HepG2 (cell line): ENCODE results near the gene ABCD4. TPM values are rescaled to one million over a fixed set of nuclear protein-coding genes. Genes with fewer than 3 reads are reported as not detected.

Experiments used
- ARNT2 ChIP-seq: sonication (generic); formaldehyde crosslinking; IDR thresholded peaks from 2 replicates; pipeline ENCODE4 v1.8.0; 2022; ENCODE audit warnings: mild to moderate bottlenecking, low read depth, missing genetic modification reagents, moderate library complexity
- ASH2L ChIP-seq: fragments of 300-600, 200-600 bp; sonication (generic); IDR thresholded peaks from 2 replicates; pipeline ENCODE4 v1.7.0; 2017; ENCODE audit warnings: low read depth, mild to moderate bottlenecking, moderate library complexity, mixed read lengths, low read length; ENCODE audit not compliant: insufficient read length
- BCL3 ChIP-seq: sonication (generic); formaldehyde crosslinking; IDR thresholded peaks from 2 replicates; pipeline ENCODE4 v1.5.1; 2020; ENCODE audit warnings: mild to moderate bottlenecking, missing genetic modification reagents, moderate library complexity
- ERF ChIP-seq: IDR thresholded peaks from 2 replicates; pipeline ENCODE4 v1.6.1; 2018; ENCODE audit warnings: missing biosample characterization, missing genetic modification reagents
- ISL2 ChIP-seq: sonication (generic); formaldehyde crosslinking; IDR thresholded peaks from 2 replicates; pipeline ENCODE4 v1.5.0; 2020; ENCODE audit warnings: missing genetic modification reagents
- KAT8 ChIP-seq: IDR thresholded peaks from 2 replicates; pipeline ENCODE4 v1.6.1; 2016; ENCODE audit warnings: missing genetic modification reagents, missing compliant biosample characterization
- MTF1 ChIP-seq: sonication (generic); formaldehyde crosslinking; IDR thresholded peaks from 2 replicates; pipeline ENCODE4 v1.5.0; 2020; ENCODE audit warnings: missing genetic modification reagents
- NR2F1 ChIP-seq, 2 experiments: fragments of 450-650 bp in 1 of 2; formaldehyde crosslinking in 1 of 2; IDR thresholded peaks; 2 replicates each; pipeline versions ENCODE4 v1.5.0 to v1.6.1; 2016 to 2020; ENCODE audit warnings: mild to moderate bottlenecking in 1 of 2, missing compliant biosample characterization in 1 of 2, missing genetic modification reagents in 1 of 2, moderate library complexity in 1 of 2
- NRL ChIP-seq: sonication (generic); formaldehyde crosslinking; IDR thresholded peaks from 2 replicates; pipeline ENCODE4 v1.5.0; 2020; ENCODE audit warnings: missing genetic modification reagents, mild to moderate bottlenecking, moderate library complexity, borderline replicate concordance
- REPIN1 ChIP-seq: sonication (generic); formaldehyde crosslinking; IDR thresholded peaks from 2 replicates; pipeline ENCODE4 v1.8.0; 2022; ENCODE audit warnings: missing genetic modification reagents, low read depth, mild to moderate bottlenecking, borderline replicate concordance
- SALL2 ChIP-seq: sonication (generic); formaldehyde crosslinking; IDR thresholded peaks from 2 replicates; pipeline ENCODE4 v1.8.1; 2023; ENCODE audit warnings: mild to moderate bottlenecking, missing genetic modification reagents, inconsistent platforms
- TRIM24 ChIP-seq: sonication (generic); formaldehyde crosslinking; IDR thresholded peaks from 2 replicates; pipeline ENCODE4 v1.8.0; 2022; ENCODE audit warnings: mild to moderate bottlenecking, missing genetic modification reagents
- ZBTB7A ChIP-seq: sonication (generic); formaldehyde crosslinking; IDR thresholded peaks from 2 replicates; pipeline ENCODE4 v1.8.0; 2022; ENCODE audit warnings: mild to moderate bottlenecking, missing genetic modification reagents
- ZNF101 ChIP-seq: sonication (generic); formaldehyde crosslinking; IDR thresholded peaks from 2 replicates; pipeline ENCODE4 v1.4.0; 2020; ENCODE audit warnings: mild to moderate bottlenecking, low read depth, missing genetic modification reagents, borderline replicate concordance
- ZNF121 ChIP-seq: sonication (generic); formaldehyde crosslinking; IDR thresholded peaks from 2 replicates; pipeline ENCODE4 v1.5.0; 2020; ENCODE audit warnings: mild to moderate bottlenecking, missing genetic modification reagents
- ZNF317 ChIP-seq: sonication (generic); formaldehyde crosslinking; IDR thresholded peaks from 2 replicates; pipeline ENCODE4 v1.5.0; 2020; ENCODE audit warnings: mild to moderate bottlenecking, missing genetic modification reagents
- polyA plus RNA-seq, 8 experiments: library from polyadenylated mRNA; depleted of rRNA in 3 of 8; stranded (reverse) in 7 of 8; unstranded in 1 of 8; fragments of >200 nt; fragmentation: Illumina TruSeq in 4 of 8; extraction: Trizol in 4 of 8; gene quantifications; 2 replicates each; pipeline versions ENCODE4 v1.2.1 to v1.2.3, GENCODE V29; 2011 to 2016; ENCODE audit warnings: low read depth in 4 of 8, missing spikeins in 1 of 8, mixed read lengths in 1 of 8; ENCODE audit not compliant: insufficient read depth in 1 of 8
- total RNA-seq, 5 experiments: library from RNA; depleted of rRNA; stranded (reverse); fragments of >200 nt; fragmentation: Illumina TruSeq; extraction: Trizol; gene quantifications; 2 replicates each; pipeline ENCODE4 v1.2.3, GENCODE V29; 2016; ENCODE audit warnings: low read depth in 1 of 5
- TF ChIP-seq, protein P1 (sequence below): sonication (generic); formaldehyde crosslinking; conservative IDR thresholded peaks from 2 replicates; pipeline ENCODE4 v1.4.0; 2020; ENCODE audit warnings: mild to moderate bottlenecking, missing genetic modification reagents, moderate library complexity
- TF ChIP-seq, protein P2 (sequence below): sonication (generic); formaldehyde crosslinking; conservative IDR thresholded peaks from 2 replicates; pipeline ENCODE4 v1.4.0; 2020; ENCODE audit warnings: missing genetic modification reagents
- TF ChIP-seq, protein P3 (sequence below): sonication (generic); formaldehyde crosslinking; IDR thresholded peaks from 2 replicates; pipeline ENCODE4 v1.4.0; 2020; ENCODE audit warnings: missing genetic modification reagents

Gene ABCD4
- total and polyA plus RNA-seq, 2 of the 13 experiments (the other 11 are each of a cell fraction or from before 2014, with no cell fraction given), result 47.5 to 50.5 TPM

GRCh38 chr14:74302634-74303569 lies at the start of gene ABCD4 (continued):
- TF ChIP-seq, protein P1, sequence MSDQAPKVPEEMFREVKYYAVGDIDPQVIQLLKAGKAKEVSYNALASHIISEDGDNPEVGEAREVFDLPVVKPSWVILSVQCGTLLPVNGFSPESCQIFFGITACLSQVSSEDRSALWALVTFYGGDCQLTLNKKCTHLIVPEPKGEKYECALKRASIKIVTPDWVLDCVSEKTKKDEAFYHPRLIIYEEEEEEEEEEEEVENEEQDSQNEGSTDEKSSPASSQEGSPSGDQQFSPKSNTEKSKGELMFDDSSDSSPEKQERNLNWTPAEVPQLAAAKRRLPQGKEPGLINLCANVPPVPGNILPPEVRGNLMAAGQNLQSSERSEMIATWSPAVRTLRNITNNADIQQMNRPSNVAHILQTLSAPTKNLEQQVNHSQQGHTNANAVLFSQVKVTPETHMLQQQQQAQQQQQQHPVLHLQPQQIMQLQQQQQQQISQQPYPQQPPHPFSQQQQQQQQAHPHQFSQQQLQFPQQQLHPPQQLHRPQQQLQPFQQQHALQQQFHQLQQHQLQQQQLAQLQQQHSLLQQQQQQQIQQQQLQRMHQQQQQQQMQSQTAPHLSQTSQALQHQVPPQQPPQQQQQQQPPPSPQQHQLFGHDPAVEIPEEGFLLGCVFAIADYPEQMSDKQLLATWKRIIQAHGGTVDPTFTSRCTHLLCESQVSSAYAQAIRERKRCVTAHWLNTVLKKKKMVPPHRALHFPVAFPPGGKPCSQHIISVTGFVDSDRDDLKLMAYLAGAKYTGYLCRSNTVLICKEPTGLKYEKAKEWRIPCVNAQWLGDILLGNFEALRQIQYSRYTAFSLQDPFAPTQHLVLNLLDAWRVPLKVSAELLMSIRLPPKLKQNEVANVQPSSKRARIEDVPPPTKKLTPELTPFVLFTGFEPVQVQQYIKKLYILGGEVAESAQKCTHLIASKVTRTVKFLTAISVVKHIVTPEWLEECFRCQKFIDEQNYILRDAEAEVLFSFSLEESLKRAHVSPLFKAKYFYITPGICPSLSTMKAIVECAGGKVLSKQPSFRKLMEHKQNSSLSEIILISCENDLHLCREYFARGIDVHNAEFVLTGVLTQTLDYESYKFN (CRISPR knock-in tag), result peak; percentile 42; the same call in 1 of the 2 replicates
- no peak for TF ChIP-seq ZNF101 (CRISPR knock-in tag)
- no peak for TF ChIP-seq TRIM24 (CRISPR knock-in tag)
- peak; percentile 99 for TF ChIP-seq ZNF121 (CRISPR knock-in tag)
- TF ChIP-seq REPIN1 (CRISPR knock-in tag), result no peak; the same call in 1 of the 2 replicates
- peak; percentile 78; the same call in 1 of the 2 replicates for TF ChIP-seq SALL2 (CRISPR knock-in tag)
- peak; percentile 82 for TF ChIP-seq ARNT2 (CRISPR knock-in tag)
- no peak; a peak in 1 of 4 replicates for TF ChIP-seq NR2F1 (CRISPR knock-in tag; IDR thresholded peaks at IDR 0.05)
- TF ChIP-seq, protein P2, sequence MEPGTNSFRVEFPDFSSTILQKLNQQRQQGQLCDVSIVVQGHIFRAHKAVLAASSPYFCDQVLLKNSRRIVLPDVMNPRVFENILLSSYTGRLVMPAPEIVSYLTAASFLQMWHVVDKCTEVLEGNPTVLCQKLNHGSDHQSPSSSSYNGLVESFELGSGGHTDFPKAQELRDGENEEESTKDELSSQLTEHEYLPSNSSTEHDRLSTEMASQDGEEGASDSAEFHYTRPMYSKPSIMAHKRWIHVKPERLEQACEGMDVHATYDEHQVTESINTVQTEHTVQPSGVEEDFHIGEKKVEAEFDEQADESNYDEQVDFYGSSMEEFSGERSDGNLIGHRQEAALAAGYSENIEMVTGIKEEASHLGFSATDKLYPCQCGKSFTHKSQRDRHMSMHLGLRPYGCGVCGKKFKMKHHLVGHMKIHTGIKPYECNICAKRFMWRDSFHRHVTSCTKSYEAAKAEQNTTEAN (CRISPR knock-in tag), result peak; percentile 61; the same call in 1 of the 2 replicates
- no peak for TF ChIP-seq MTF1 (CRISPR knock-in tag)
- 0 out of 2 replicates have a peak, but pooled peaks have one; percentile 11 for TF ChIP-seq ISL2
- TF ChIP-seq, protein P3, sequence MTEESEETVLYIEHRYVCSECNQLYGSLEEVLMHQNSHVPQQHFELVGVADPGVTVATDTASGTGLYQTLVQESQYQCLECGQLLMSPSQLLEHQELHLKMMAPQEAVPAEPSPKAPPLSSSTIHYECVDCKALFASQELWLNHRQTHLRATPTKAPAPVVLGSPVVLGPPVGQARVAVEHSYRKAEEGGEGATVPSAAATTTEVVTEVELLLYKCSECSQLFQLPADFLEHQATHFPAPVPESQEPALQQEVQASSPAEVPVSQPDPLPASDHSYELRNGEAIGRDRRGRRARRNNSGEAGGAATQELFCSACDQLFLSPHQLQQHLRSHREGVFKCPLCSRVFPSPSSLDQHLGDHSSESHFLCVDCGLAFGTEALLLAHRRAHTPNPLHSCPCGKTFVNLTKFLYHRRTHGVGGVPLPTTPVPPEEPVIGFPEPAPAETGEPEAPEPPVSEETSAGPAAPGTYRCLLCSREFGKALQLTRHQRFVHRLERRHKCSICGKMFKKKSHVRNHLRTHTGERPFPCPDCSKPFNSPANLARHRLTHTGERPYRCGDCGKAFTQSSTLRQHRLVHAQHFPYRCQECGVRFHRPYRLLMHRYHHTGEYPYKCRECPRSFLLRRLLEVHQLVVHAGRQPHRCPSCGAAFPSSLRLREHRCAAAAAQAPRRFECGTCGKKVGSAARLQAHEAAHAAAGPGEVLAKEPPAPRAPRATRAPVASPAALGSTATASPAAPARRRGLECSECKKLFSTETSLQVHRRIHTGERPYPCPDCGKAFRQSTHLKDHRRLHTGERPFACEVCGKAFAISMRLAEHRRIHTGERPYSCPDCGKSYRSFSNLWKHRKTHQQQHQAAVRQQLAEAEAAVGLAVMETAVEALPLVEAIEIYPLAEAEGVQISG, result peak; percentile 100
- TF ChIP-seq NRL (CRISPR knock-in tag), result peak; percentile 69
- peak; percentile 21 for TF ChIP-seq ASH2L
- TF ChIP-seq ZNF317, result peak; percentile 80
- peak; percentile 87; the same call in 1 of the 2 replicates for TF ChIP-seq ZBTB7A (CRISPR knock-in tag)
- TF ChIP-seq KAT8 (CRISPR knock-in tag), result peak; percentile 94
- TF ChIP-seq BCL3 (CRISPR knock-in tag), result peak; percentile 44; the same call in 1 of the 2 replicates
- peak; percentile 68 for TF ChIP-seq ERF (CRISPR knock-in tag)
